HEK293 (cell line): Measurements from ENCODE around the gene SLC13A3.

Source experiments
- GLI2 ChIP-seq: fragments of 450-650 bp; formaldehyde crosslinking; IDR thresholded peaks from 2 replicates; pipeline ENCODE4; 2017; ENCODE audit warnings: missing biosample characterization, missing genetic modification characterization, low read depth, borderline replicate concordance
- GLIS1 ChIP-seq: fragments of 450-650 bp; formaldehyde crosslinking; IDR thresholded peaks from 2 replicates; pipeline ENCODE4 v1.5.1; 2016; ENCODE audit warnings: missing biosample characterization, missing genetic modification characterization
- GLIS2 ChIP-seq: fragments of 450-650 bp; formaldehyde crosslinking; IDR thresholded peaks from 2 replicates; pipeline ENCODE4 v1.5.1; 2016; ENCODE audit warnings: missing biosample characterization, missing genetic modification characterization
- IKZF3 ChIP-seq: fragments of 450-650 bp; IDR thresholded peaks from 2 replicates; pipeline ENCODE4 v1.5.0; 2018; ENCODE audit warnings: missing biosample characterization, mild to moderate bottlenecking, missing genetic modification characterization, moderate library complexity
- PATZ1 ChIP-seq: fragments of 450-650 bp; formaldehyde crosslinking; IDR thresholded peaks from 2 replicates; pipeline ENCODE4 v1.5.1; 2016; ENCODE audit warnings: missing biosample characterization, missing genetic modification characterization
- PRDM1 ChIP-seq: fragments of 450-650 bp; formaldehyde crosslinking; IDR thresholded peaks from 2 replicates; pipeline ENCODE4; 2016; ENCODE audit warnings: missing biosample characterization, missing genetic modification characterization
- REPIN1 ChIP-seq: fragments of 450-650 bp; formaldehyde crosslinking; IDR thresholded peaks from 2 replicates; pipeline ENCODE4 v1.5.1; 2017; ENCODE audit warnings: missing biosample characterization, missing genetic modification characterization, low read depth
- REST ChIP-seq: fragments of 450-650 bp; formaldehyde crosslinking; IDR thresholded peaks from 2 replicates; pipeline ENCODE4 v1.5.1; 2016; ENCODE audit warnings: missing biosample characterization, missing genetic modification characterization
- SP2 ChIP-seq: fragments of 450-650 bp; formaldehyde crosslinking; IDR thresholded peaks from 2 replicates; pipeline ENCODE4 v1.5.1; 2016; ENCODE audit warnings: missing biosample characterization, missing genetic modification characterization
- SP7 ChIP-seq: fragments of 450-650 bp; formaldehyde crosslinking; IDR thresholded peaks from 2 replicates; pipeline ENCODE4 v1.5.1; 2016; ENCODE audit warnings: missing biosample characterization, missing genetic modification characterization
- TCF7L2 ChIP-seq: IDR thresholded peaks from 2 replicates; pipeline ENCODE4 v1.6.1; 2011; ENCODE audit warnings: low read depth, mild to moderate bottlenecking, inconsistent platforms, low read length, moderate library complexity, borderline replicate concordance
- TRIM28 ChIP-seq: IDR thresholded peaks from 2 replicates; pipeline ENCODE4 v1.6.1; 2011; ENCODE audit warnings: low read length, control low read depth, borderline replicate concordance
- ZBTB17 ChIP-seq: fragments of 450-650 bp; formaldehyde crosslinking; IDR thresholded peaks from 2 replicates; pipeline ENCODE4 v1.5.1; 2016; ENCODE audit warnings: missing biosample characterization, missing genetic modification characterization
- ZBTB21 ChIP-seq: fragments of 450-650 bp; formaldehyde crosslinking; IDR thresholded peaks from 2 replicates; pipeline ENCODE4 v1.5.1; 2017; ENCODE audit warnings: missing biosample characterization, missing genetic modification characterization
- ZBTB26 ChIP-seq: fragments of 450-650 bp; formaldehyde crosslinking; optimal IDR thresholded peaks from 2 replicates; pipeline ENCODE3; 2016; ENCODE audit warnings: missing biosample characterization, mild to moderate bottlenecking, missing genetic modification characterization
- ZBTB7A ChIP-seq: fragments of 450-650 bp; formaldehyde crosslinking; IDR thresholded peaks from 2 replicates; pipeline ENCODE4 v1.5.1; 2016; ENCODE audit warnings: low read depth, missing biosample characterization, missing genetic modification characterization
- ZNF155 ChIP-seq: fragments of 450-650 bp; formaldehyde crosslinking; IDR thresholded peaks from 2 replicates; pipeline ENCODE4 v1.5.1; 2016; ENCODE audit warnings: missing biosample characterization, missing genetic modification characterization
- ZNF174 ChIP-seq: fragments of 450-650 bp; formaldehyde crosslinking; IDR thresholded peaks from 2 replicates; pipeline ENCODE4 v1.5.0; 2017; ENCODE audit warnings: missing biosample characterization, mild to moderate bottlenecking, missing genetic modification characterization
- ZNF202 ChIP-seq: fragments of 450-650 bp; formaldehyde crosslinking; IDR thresholded peaks from 2 replicates; pipeline ENCODE4 v1.5.1; 2016; ENCODE audit warnings: missing biosample characterization, missing genetic modification characterization, borderline replicate concordance
- ZNF26 ChIP-seq: fragments of 450-650 bp; formaldehyde crosslinking; IDR thresholded peaks from 2 replicates; pipeline ENCODE4 v1.5.1; 2016; ENCODE audit warnings: missing biosample characterization, missing genetic modification characterization
- ZNF335 ChIP-seq: fragments of 450-650 bp; formaldehyde crosslinking; conservative IDR thresholded peaks from 2 replicates; pipeline ENCODE4 v1.5.1; 2016; ENCODE audit warnings: missing biosample characterization, missing genetic modification characterization
- ZNF501 ChIP-seq: fragments of 450-650 bp; formaldehyde crosslinking; IDR thresholded peaks from 2 replicates; pipeline ENCODE4 v1.5.1; 2016; ENCODE audit warnings: missing biosample characterization, missing genetic modification characterization
- ZNF560 ChIP-seq: fragments of 450-650 bp; formaldehyde crosslinking; IDR thresholded peaks from 2 replicates; pipeline ENCODE4 v1.5.1; 2017; ENCODE audit warnings: missing biosample characterization, missing genetic modification characterization, borderline replicate concordance
- ZNF561 ChIP-seq: fragments of 450-650 bp; IDR thresholded peaks from 2 replicates; pipeline ENCODE4 v1.5.1; 2018; ENCODE audit warnings: missing biosample characterization, missing genetic modification characterization, borderline replicate concordance
- ZNF621 ChIP-seq: fragments of 450-650 bp; formaldehyde crosslinking; IDR thresholded peaks from 2 replicates; pipeline ENCODE4 v1.5.1; 2017; ENCODE audit warnings: missing biosample characterization, missing genetic modification characterization
- ZNF76 ChIP-seq: fragments of 450-650 bp; formaldehyde crosslinking; IDR thresholded peaks from 2 replicates; pipeline ENCODE4; 2016; ENCODE audit warnings: low read depth, missing biosample characterization, missing genetic modification characterization, borderline replicate concordance
- ZNF777 ChIP-seq: fragments of 450-650 bp; formaldehyde crosslinking; IDR thresholded peaks from 2 replicates; pipeline ENCODE4 v1.5.1; 2017; ENCODE audit warnings: missing biosample characterization, missing genetic modification characterization, borderline replicate concordance
- ZNF785 ChIP-seq: fragments of 450-650 bp; formaldehyde crosslinking; IDR thresholded peaks from 2 replicates; pipeline ENCODE4 v1.5.1; 2016; ENCODE audit warnings: missing biosample characterization, missing genetic modification characterization
- ZSCAN4 ChIP-seq: fragments of 450-650 bp; formaldehyde crosslinking; IDR thresholded peaks from 2 replicates; pipeline ENCODE4 v1.5.1; 2017; ENCODE audit warnings: missing biosample characterization, missing genetic modification characterization
- ZXDB ChIP-seq: fragments of 450-650 bp; formaldehyde crosslinking; IDR thresholded peaks from 2 replicates; pipeline ENCODE4 v1.5.1; 2016; ENCODE audit warnings: missing biosample characterization, missing genetic modification characterization

SLC13A3 gene

GRCh38 chr20:46512943-46513844 is 138.1 kb downstream of the SLC13A3 start, which contains the start of gene ZNF334 (continued):
- peak; percentile 58; the same call in 1 of the 2 replicates for TF ChIP-seq ZNF76 (tag by site-specific recombination)
- TF ChIP-seq ZBTB26, result peak; percentile 76
- TF ChIP-seq SP2, result peak; percentile 80
- TF ChIP-seq TCF7L2, result no peak
- TF ChIP-seq REST, result no peak
- no peak for TF ChIP-seq REPIN1
- peak; percentile 96 for TF ChIP-seq IKZF3
- TF ChIP-seq TRIM28, result no peak
- no peak for TF ChIP-seq ZNF621 (tag by site-specific recombination)
- no peak for TF ChIP-seq ZNF174 (tag by site-specific recombination)
- TF ChIP-seq ZNF561, result peak; percentile 81; the same call in 1 of the 2 replicates
- TF ChIP-seq ZNF26, result no peak
- TF ChIP-seq PATZ1 (tag by site-specific recombination), result peak; percentile 73
- no peak for TF ChIP-seq ZSCAN4 (tag by site-specific recombination)
- no peak for TF ChIP-seq ZNF202 (tag by site-specific recombination)
- no peak for TF ChIP-seq ZNF785 (tag by site-specific recombination)
- 0 out of 2 replicates have a peak, but pooled peaks have one; percentile 28 for TF ChIP-seq ZNF777 (tag by site-specific recombination)
- no peak for TF ChIP-seq PRDM1 (tag by site-specific recombination)
- no peak for TF ChIP-seq ZNF501 (tag by site-specific recombination)
- no peak for TF ChIP-seq ZNF155 (tag by site-specific recombination)
- TF ChIP-seq GLI2 (tag by site-specific recombination), result no peak
- TF ChIP-seq ZNF560, result no peak
- peak; percentile 39; the same call in 1 of the 2 replicates for TF ChIP-seq ZBTB7A (tag by site-specific recombination)
- TF ChIP-seq GLIS1 (tag by site-specific recombination), result peak; percentile 47; the same call in 1 of the 2 replicates
- peak; percentile 33; the same call in 1 of the 2 replicates for TF ChIP-seq GLIS2
- TF ChIP-seq ZBTB21, result peak; percentile 22; the same call in 1 of the 2 replicates
- TF ChIP-seq ZXDB, result peak; percentile 83
- TF ChIP-seq ZNF335, result peak; percentile 79
- TF ChIP-seq ZBTB17 (tag by site-specific recombination), result 0 out of 2 replicates have a peak, but pooled peaks have one; percentile 21
- TF ChIP-seq SP7 (tag by site-specific recombination), result peak; percentile 55; the same call in 1 of the 2 replicates
